HEK293T (cell line): ENCODE data around the gene IFNA13.

ENCODE experiments used
- ARNT ChIP-seq: fragments of 450-650 bp; IDR thresholded peaks from 2 replicates; pipeline ENCODE4 v1.6.1; 2017; ENCODE audit warnings: mild to moderate bottlenecking
- BHLHE40 ChIP-seq: fragments of 450-650 bp; IDR thresholded peaks from 2 replicates; pipeline ENCODE4 v1.6.1; 2016; ENCODE audit warnings: mild to moderate bottlenecking, moderate library complexity, borderline replicate concordance
- ELF4 ChIP-seq: fragments of 450-650 bp; IDR thresholded peaks from 2 replicates; pipeline ENCODE4 v1.6.1; 2017; ENCODE audit warnings: antibody characterized with exemption
- FOXA1 ChIP-seq: fragments of 450-650 bp; IDR thresholded peaks from 2 replicates; pipeline ENCODE4 v1.6.1; 2016; ENCODE audit warnings: mild to moderate bottlenecking
- HDGF ChIP-seq: fragments of 450-650 bp; IDR thresholded peaks from 2 replicates; pipeline ENCODE4 v1.6.1; 2017; ENCODE audit warnings: antibody characterized with exemption, borderline replicate concordance
- SP1 ChIP-seq: fragments of 450-650 bp; IDR thresholded peaks from 2 replicates; pipeline ENCODE4 v1.6.1; 2017
- SUZ12 ChIP-seq: fragments of 450-650 bp; IDR thresholded peaks from 2 replicates; pipeline ENCODE4 v1.6.1; 2016; ENCODE audit warnings: mild to moderate bottlenecking

GRCh38 chr9:21381448-21382339, 13.8 kb upstream of the IFNA13 start:
- TF ChIP-seq SUZ12, result no peak
- no peak for TF ChIP-seq ELF4
- TF ChIP-seq BHLHE40, result no peak
- TF ChIP-seq SP1, result no peak
- no peak for TF ChIP-seq ARNT
- no peak for TF ChIP-seq HDGF
- TF ChIP-seq FOXA1, result no peak
